Measurements from ENCODE around the gene RAB3IP.

Gene RAB3IP

GRCh38 chr12:69712826-69713225, 25.8 kb upstream of the RAB3IP start:
- H4K20me1 ChIP-seq (ENCODE audit: control insufficient read depth, insufficient read depth, low read depth, low read length), result no peaks in the 10 kb centered on the region
- H3K36me3 ChIP-seq (ENCODE audit: control insufficient read depth, low read length), result no peaks in the 10 kb centered on the region
- H3F3A ChIP-seq (ENCODE audit: control insufficient read depth, insufficient read depth), result no peaks in the 10 kb centered on the region
- no peak overlapping the region for H3K27ac ChIP-seq (ENCODE audit: low read depth, low read length)
- TF ChIP-seq EZH2phosphoT487 (IDR thresholded peaks at IDR 0.05; ENCODE audit: borderline replicate concordance, low read length), result no peak
- TF ChIP-seq CTCF (IDR thresholded peaks at IDR 0.05; ENCODE audit: low read depth, low read length, poor library complexity, severe bottlenecking), result no peak
- no peaks in the 10 kb centered on the region for H3K9me3 ChIP-seq (ENCODE audit: control insufficient read depth, insufficient read depth, low read length)
- H3K4me1 ChIP-seq (ENCODE audit: control insufficient read depth, low read length), result no peaks in the 10 kb centered on the region
- peaks cover 3% of the 10 kb centered on the region; the same call in 1 of the 2 replicates for H3K27me3 ChIP-seq (ENCODE audit: control insufficient read depth, low read length)
- H3K4me3 ChIP-seq (ENCODE audit: low read length), result no peak overlapping the region
- H3K79me2 ChIP-seq (ENCODE audit: control insufficient read depth, low read length), result no peaks in the 10 kb centered on the region
- H3K9me2 ChIP-seq (replicated peaks; ENCODE audit: control insufficient read depth, low read length), result no peaks in the 10 kb centered on the region
- H3K4me2 ChIP-seq (ENCODE audit: low read length), result no peak overlapping the region

- no peak overlapping the region for H3K4me2 ChIP-seq (ENCODE audit: low read length)
- no peak overlapping the region for H3K27ac ChIP-seq (ENCODE audit: low read depth, low read length)
- no peaks in the 10 kb centered on the region for H3K9me3 ChIP-seq (ENCODE audit: control insufficient read depth, insufficient read depth, low read length)
- H3K9me2 ChIP-seq (replicated peaks; ENCODE audit: control insufficient read depth, low read length), result no peaks in the 10 kb centered on the region
- no peaks in the 10 kb centered on the region for H3K4me1 ChIP-seq (ENCODE audit: control insufficient read depth, low read length)
- peaks cover 3% of the 10 kb centered on the region; the same call in 1 of the 2 replicates for H3K27me3 ChIP-seq (ENCODE audit: control insufficient read depth, low read length)
- H3K36me3 ChIP-seq (ENCODE audit: control insufficient read depth, low read length), result no peaks in the 10 kb centered on the region
- H3F3A ChIP-seq (ENCODE audit: control insufficient read depth, insufficient read depth), result no peaks in the 10 kb centered on the region
- no peaks in the 10 kb centered on the region for H4K20me1 ChIP-seq (ENCODE audit: control insufficient read depth, insufficient read depth, low read depth, low read length)
- no peak overlapping the region for H3K4me3 ChIP-seq (ENCODE audit: low read length)
- no peaks in the 10 kb centered on the region for H3K79me2 ChIP-seq (ENCODE audit: control insufficient read depth, low read length)
- TF ChIP-seq EZH2phosphoT487 (IDR thresholded peaks at IDR 0.05; ENCODE audit: borderline replicate concordance, low read length), result no peak
- TF ChIP-seq CTCF (IDR thresholded peaks at IDR 0.05; ENCODE audit: low read depth, low read length, poor library complexity, severe bottlenecking), result no peak
These were observed 24.1 kb upstream of the RAB3IP start for GRCh38 chr12:69714542-69714941.

DNA sequence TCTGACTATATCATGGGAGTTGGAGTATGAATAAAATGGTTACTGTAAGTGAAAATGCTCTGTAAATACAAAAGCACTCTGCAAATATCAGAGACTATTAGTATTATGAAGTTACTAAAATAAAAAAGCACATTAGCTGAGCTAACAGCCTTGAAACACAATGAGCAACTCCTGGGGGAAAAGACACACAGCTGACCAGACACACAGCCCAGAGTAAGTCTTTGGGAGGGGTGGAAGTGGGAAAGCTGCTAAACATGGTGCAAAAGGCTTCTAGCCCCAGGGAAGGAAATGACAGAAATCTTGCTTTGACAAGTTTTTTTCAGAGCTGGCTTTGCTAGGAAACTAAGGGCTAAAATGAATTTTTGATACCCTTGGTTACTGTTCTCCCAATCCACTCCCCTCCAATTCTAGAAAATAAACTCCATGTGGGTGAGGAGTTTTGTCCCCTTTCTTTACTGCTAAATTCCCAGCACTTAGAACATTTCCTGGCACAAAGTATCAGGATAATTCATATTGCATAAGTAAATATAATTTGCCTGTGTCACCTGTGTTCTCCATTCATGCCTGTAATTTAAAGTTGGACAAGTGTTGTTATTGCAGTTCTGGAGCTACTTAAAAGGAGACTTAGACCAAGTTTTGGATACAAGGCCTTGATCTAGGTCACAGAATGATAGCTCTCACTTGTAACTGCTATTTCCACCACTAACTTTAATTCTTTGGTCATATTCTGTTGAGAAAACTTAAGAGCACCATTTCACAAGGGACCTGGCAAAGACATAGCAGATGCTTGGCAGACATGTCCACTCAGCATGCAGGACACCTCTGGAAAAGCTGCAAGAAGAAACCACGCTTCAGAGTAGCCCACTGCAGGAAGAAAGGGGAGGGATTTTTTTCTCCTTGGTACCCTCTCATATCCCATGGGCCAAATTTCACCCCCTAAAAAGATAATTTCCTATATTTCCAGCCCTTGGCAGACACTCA, 19.0 kb upstream of the RAB3IP start:
- H3K27me3 ChIP-seq (ENCODE audit: control insufficient read depth, low read length), result no peaks in the 10 kb centered on the region
- H3K4me2 ChIP-seq (ENCODE audit: low read length), result no peak overlapping the region
- no peak overlapping the region for H3K4me3 ChIP-seq (ENCODE audit: low read length)
- H3K36me3 ChIP-seq (ENCODE audit: control insufficient read depth, low read length), result no peaks in the 10 kb centered on the region
- no peaks in the 10 kb centered on the region for H3K79me2 ChIP-seq (ENCODE audit: control insufficient read depth, low read length)
- TF ChIP-seq EZH2phosphoT487 (IDR thresholded peaks at IDR 0.05; ENCODE audit: borderline replicate concordance, low read length), result no peak
- TF ChIP-seq CTCF (IDR thresholded peaks at IDR 0.05; ENCODE audit: low read depth, low read length, poor library complexity, severe bottlenecking), result no peak
- H3K9me2 ChIP-seq (replicated peaks; ENCODE audit: control insufficient read depth, low read length), result no peaks in the 10 kb centered on the region
- no peaks in the 10 kb centered on the region for H3K9me3 ChIP-seq (ENCODE audit: control insufficient read depth, insufficient read depth, low read length)
- H3K27ac ChIP-seq (ENCODE audit: low read depth, low read length), result no peak overlapping the region
- no peaks in the 10 kb centered on the region for H4K20me1 ChIP-seq (ENCODE audit: control insufficient read depth, insufficient read depth, low read depth, low read length)
- no peaks in the 10 kb centered on the region for H3K4me1 ChIP-seq (ENCODE audit: control insufficient read depth, low read length)
- H3F3A ChIP-seq (ENCODE audit: control insufficient read depth, insufficient read depth), result no peaks in the 10 kb centered on the region
